Kidney epithelial cell (primary cell): ENCODE data around the gene VAT1L. TPM values are rescaled to one million over a fixed set of nuclear protein-coding genes. Genes with fewer than 3 reads are reported as not detected.

Experiments
- DNase-seq: peaks from one replicate; pipeline ENCODE4 v3.0.0-alpha.2; 2010; ENCODE audit warnings: low read depth
- H3K27me3 ChIP-seq: 2 replicates; pipeline ENCODE4 v1.6.0; 2011; ENCODE audit warnings: low read length; ENCODE audit not compliant: control insufficient read depth, insufficient read depth
- H3K36me3 ChIP-seq: 2 replicates; pipeline ENCODE4 v1.5.1; 2011; ENCODE audit warnings: low read length; ENCODE audit not compliant: control insufficient read depth, insufficient read depth
- H3K4me3 ChIP-seq: 2 replicates; pipeline ENCODE4 v1.5.1; 2011; ENCODE audit warnings: low read depth, mild to moderate bottlenecking, control low read depth, low read length
- total RNA-seq: library from RNA; depleted of rRNA; stranded (reverse); fragments of >200 nt; gene quantifications from 2 replicates; pipeline ENCODE4 v1.2.3, GENCODE V29; 2015
- TF ChIP-seq, protein P1 (sequence below): IDR thresholded peaks from 2 replicates; pipeline ENCODE4 v1.5.1; 2011; ENCODE audit warnings: mild to moderate bottlenecking, moderate library complexity, low read length, control low read depth, inconsistent platforms; ENCODE audit not compliant: insufficient read depth, poor library complexity, severe bottlenecking

Gene VAT1L
- total RNA-seq, 1 donor from 2014 or later: 0.29 TPM

GRCh38 chr16:77905374-77905920, 117.1 kb downstream of the VAT1L start:
- no peak for DNase-seq
- no peaks in the 10 kb centered on the region for H3K36me3 ChIP-seq
- TF ChIP-seq, protein P1, sequence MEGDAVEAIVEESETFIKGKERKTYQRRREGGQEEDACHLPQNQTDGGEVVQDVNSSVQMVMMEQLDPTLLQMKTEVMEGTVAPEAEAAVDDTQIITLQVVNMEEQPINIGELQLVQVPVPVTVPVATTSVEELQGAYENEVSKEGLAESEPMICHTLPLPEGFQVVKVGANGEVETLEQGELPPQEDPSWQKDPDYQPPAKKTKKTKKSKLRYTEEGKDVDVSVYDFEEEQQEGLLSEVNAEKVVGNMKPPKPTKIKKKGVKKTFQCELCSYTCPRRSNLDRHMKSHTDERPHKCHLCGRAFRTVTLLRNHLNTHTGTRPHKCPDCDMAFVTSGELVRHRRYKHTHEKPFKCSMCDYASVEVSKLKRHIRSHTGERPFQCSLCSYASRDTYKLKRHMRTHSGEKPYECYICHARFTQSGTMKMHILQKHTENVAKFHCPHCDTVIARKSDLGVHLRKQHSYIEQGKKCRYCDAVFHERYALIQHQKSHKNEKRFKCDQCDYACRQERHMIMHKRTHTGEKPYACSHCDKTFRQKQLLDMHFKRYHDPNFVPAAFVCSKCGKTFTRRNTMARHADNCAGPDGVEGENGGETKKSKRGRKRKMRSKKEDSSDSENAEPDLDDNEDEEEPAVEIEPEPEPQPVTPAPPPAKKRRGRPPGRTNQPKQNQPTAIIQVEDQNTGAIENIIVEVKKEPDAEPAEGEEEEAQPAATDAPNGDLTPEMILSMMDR: no peak
- no peaks in the 10 kb centered on the region for H3K27me3 ChIP-seq
- H3K4me3 ChIP-seq: no peak overlapping the region

GRCh38 chr16:77910021-77910420, 121.7 kb downstream of the VAT1L start:
- H3K4me3 ChIP-seq: no peak overlapping the region
- no peaks in the 10 kb centered on the region for H3K36me3 ChIP-seq
- DNase-seq: no peak
- TF ChIP-seq, protein P1: no peak
- H3K27me3 ChIP-seq: no peaks in the 10 kb centered on the region

DNA sequence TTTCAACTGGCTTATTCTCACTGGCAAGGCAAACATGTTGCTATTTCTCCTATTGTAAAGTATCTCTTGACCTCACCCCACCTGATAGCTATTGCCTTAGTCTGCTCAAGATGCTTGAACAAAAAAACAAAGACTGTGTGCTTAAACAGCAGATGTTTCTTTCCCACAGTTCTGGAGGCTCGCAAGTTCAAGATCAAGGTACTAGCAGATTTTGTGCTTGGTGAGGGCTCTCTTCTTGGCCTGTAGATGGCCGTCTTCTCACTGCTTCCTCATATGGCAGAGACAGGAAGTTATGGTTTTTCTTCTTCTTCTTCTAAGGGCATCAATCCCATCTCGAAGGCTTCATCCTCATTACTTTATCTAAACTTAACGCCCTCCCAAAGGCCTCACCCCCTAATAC, 124.3 kb downstream of the VAT1L start:
- no peak overlapping the region for H3K4me3 ChIP-seq
- DNase-seq: no peak
- H3K27me3 ChIP-seq: no peaks in the 10 kb centered on the region
- TF ChIP-seq, protein P1: no peak
- H3K36me3 ChIP-seq: no peaks in the 10 kb centered on the region

DNA sequence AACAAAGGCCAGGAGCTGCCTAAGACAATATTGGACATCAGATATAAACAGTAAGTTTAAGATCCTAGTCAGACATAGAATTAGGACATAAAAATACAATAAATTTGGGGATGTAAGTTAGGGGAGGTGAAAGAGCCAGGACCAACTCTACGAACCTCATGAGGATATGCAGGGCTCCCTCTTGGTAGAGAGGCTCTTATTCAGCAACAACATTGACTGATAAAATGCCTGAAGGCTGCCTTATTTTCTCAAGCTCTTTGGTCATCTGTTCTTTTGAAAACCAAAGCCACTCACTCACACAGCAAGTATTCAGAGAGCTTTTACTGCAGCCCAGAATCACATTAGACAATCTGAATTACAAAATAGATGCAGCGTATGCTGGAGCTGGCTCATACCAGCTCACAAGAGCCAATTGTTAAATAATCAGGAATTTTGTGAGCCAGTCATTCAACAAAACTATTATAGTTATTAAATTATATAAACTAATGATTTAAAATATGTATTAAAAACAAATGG, 125.4 kb downstream of the VAT1L start:
- DNase-seq: no peak
- H3K27me3 ChIP-seq: no peaks in the 10 kb centered on the region
- H3K4me3 ChIP-seq: no peak overlapping the region
- TF ChIP-seq, protein P1: no peak
- H3K36me3 ChIP-seq: no peaks in the 10 kb centered on the region

- no peak for DNase-seq
- H3K36me3 ChIP-seq: no peaks in the 10 kb centered on the region
- H3K4me3 ChIP-seq: no peak overlapping the region
- no peaks in the 10 kb centered on the region for H3K27me3 ChIP-seq
- TF ChIP-seq, protein P1: no peak
Observed at GRCh38 chr16:77916111-77916510, 127.7 kb downstream of the VAT1L start.

- no peaks in the 10 kb centered on the region for H3K36me3 ChIP-seq
- H3K27me3 ChIP-seq: no peaks in the 10 kb centered on the region
- H3K4me3 ChIP-seq: no peak overlapping the region
- no peak for DNase-seq
- TF ChIP-seq, protein P1: no peak
Observed at GRCh38 chr16:77917971-77918370, 129.6 kb downstream of the VAT1L start.
